ENCODE data around the gene GRB10.

GRB10 gene

GRCh38 chr7:50629238-50629901 lies 153.3 kb downstream of the GRB10 start:
- DNase-seq = no peak

GRCh38 chr7:50628434-50629084 lies 154.1 kb downstream of the GRB10 start:
- DNase-seq = no peak

GRCh38 chr7:50627824-50628361 lies 154.8 kb downstream of the GRB10 start:
- no peak for DNase-seq

DNA sequence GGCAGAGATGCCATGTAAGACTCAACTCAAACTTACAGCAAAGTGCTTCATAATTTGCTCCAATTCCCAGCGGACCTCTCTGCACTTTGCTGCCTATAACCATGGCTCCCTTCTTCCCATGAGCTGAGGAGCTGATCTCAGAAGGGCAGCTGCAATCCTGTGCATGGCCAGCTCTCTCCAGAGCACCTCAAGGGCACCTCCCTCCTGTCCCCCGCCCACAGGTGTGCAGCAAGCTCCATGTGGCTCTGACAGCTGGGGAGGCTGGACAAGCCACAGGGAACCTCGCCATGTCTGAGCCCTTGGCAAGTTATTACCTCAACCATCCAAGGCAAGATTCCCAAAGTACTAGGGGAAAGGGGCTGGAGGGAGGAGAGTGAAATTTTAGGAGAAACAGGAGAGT lies 156.4 kb downstream of the GRB10 start:
- DNase-seq = no peak

DNA sequence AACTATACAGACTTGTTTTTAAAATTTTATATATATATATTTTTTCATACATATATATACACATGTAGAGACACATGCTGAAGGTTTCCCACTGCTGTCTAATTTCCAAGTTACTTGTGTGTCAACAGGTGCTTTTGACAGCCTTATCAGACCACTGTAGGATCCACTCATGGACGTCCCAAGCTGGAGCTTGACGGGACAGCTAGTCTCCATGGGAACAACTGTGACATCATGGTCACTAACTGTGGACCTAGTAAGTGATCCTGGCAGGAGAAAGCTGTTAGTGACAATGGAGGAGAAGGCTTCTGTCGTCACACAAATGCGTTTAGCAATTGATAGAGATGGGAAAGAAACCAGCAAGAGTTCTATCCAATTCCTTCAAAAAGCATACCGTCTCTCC lies 157.3 kb downstream of the GRB10 start:
- DNase-seq = no peak

- DNase-seq = no peak
Observed at GRCh38 chr7:50622821-50623220, 159.9 kb downstream of the GRB10 start.

DNA sequence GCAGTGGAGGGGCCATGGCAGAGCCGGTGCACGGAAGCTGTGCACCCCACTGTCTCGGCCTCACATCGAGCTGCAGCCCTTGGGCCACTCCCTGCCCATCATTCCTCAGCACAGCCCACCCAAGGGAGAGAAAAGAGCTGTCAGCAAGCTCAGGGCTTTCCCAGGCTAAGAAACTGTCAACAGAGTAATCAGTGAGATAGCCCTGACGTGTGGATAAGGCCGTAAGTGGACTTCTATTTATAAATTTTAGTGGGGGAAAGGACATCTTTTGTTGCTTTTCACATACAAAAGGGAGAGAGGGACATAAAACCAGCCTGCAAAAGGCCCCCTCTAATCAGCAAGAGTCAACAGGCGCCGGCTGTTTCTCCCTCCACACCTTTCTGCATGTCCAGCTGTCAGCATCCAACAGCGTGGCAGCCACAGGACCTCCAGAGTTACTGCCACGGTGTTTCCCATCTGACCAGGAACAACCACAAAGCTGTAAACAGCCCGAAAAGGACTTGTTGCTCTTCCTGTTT lies 160.7 kb downstream of the GRB10 start:
- no peak for DNase-seq

- DNase-seq = no peak
Observed at GRCh38 chr7:50621206-50621605, 161.5 kb downstream of the GRB10 start.

DNA sequence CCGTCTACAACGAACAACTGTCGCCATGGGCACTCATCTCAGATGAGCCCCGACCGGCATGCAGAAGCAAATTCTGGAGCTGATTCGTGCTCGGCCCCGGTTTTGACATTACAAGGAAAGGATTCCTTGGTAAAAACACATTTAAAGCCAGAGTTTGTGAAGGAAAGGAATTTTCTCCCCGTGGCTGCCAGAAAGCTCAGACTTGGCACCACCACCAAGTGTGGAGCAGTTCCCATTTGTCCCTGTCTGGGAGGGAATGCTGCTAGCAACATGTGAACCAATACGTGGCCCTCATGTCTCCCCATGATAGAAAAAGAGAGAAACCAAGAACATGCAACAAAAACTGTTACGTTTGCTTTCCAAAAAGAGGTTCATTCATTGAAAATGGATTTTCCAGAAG lies 162.3 kb downstream of the GRB10 start:
- no peak for DNase-seq

DNA sequence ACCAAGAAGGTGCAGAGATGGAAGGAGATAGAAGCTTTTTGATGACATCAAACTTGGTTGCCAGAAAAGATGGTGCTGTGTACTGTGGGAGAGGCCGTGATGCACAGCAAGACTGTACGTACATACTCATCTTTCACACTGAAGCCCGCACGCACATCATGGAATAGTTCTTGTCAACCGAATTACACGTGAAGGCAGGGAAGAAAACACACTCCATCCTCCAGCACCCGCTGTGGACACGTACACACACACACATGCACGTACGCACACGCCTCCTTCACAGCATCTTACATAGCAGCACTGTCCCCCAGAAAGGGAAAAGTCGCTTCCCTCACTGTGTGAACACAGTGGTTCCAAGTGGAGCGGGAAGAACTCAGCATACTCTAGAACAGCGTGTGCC lies 163.0 kb downstream of the GRB10 start:
- DNase-seq = no peak

- DNase-seq = no peak
Observed at GRCh38 chr7:50618281-50618680, 164.4 kb downstream of the GRB10 start.

- no peak for DNase-seq
Observed at GRCh38 chr7:50615519-50616080, 167.1 kb downstream of the GRB10 start.

- DNase-seq = no peak
Observed at GRCh38 chr7:50614721-50615518, 167.8 kb downstream of the GRB10 start.

- no peak for DNase-seq
Observed at GRCh38 chr7:50613473-50613872, 169.2 kb downstream of the GRB10 start.

DNA sequence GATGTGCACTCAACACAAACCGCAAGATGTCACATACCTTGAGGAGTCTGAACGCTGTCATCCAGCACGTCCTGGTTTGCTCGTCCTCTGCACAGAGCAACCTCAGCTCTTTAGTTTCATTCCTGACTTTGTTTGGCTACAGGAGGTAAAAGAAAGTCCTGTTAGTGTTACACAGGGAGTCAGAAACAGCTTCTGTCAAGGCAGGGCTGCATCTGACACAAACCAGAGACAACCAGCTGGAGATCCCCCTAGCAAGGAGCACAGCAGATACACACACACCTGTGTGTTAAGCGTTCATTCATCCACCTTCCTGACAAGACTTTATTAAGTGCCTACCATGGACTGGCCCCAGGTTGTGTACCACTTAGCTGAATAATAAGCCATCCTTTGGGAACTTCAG lies 170.0 kb downstream of the GRB10 start:
- DNase-seq = no peak

- no peak for DNase-seq
Observed at GRCh38 chr7:50610521-50611277, 172.0 kb downstream of the GRB10 start.

GRCh38 chr7:50608196-50608906 lies 174.3 kb downstream of the GRB10 start:
- no peak for DNase-seq

DNA sequence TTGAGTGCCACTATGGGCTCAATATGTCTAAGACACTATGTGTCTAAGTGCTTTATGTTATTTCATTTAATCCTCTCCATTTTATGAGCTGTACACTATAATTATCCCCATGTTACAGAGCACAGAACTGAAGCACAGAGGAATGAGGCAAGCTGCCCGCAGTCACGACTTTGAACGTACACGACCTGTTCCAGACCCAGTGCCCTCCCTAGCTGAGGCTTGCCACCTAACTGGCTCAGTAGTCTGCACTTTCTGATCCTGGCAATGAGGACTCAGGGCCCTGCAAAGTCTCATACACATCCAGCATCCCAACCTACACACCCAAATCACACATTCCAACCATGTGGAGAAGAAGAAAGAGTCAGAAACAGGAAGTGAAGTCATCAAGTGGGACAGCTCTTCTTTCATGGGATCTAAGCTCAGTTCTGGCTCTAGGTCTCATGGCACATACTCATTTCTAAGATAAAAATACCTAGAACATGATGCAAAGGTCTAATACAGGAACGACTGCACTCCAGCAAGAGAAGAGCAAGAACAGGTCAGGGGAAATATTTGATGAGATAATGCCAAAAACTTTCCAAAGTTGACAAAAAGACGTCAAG lies 175.1 kb downstream of the GRB10 start:
- DNase-seq = no peak

GRCh38 chr7:50605059-50605458 lies 177.6 kb downstream of the GRB10 start:
- DNase-seq = no peak

DNA sequence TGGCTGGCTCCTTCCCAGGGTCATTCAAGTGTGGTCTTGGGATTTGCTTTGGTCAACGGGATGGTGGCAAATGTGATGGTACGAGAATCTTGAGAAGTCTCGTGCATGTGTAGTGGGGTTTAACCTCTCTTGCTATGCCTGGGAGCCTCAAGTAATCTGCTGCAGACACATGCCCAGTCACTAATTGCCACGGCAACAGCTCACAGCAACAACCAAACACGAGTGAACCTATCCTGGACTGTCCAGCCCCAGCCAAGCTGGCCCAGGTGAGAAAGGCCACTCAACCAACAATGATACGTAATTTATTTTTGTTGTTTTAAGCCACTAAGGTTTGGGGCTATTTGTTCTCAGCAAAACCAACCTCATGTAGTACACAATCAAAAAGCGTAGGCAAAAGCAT lies 179.4 kb downstream of the GRB10 start:
- no peak for DNase-seq

DNA sequence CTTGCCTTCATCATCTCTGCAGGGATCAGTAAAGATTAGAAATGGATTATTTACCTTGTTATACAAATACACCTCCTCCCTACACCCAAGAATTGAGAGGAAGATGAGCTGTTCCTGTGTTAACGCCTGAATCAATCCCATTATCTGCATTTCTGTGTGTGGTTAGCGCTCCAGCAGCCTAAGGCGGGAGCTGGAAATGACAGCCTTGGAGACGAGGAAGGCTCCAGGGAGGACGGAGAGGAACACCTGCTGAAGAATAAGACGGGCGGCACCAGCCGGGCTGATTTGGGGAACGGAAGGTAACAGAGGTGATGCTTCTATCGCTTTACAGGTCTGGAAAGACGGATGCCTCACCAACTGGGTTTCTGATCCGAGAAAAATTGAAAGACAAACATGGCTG lies 183.3 kb downstream of the GRB10 start:
- no peak for DNase-seq

All from NCI-H1694 (cell line).